SIG-M5 treated with dmso at 0.1 percent for 504 hours (cell line): ENCODE data around the gene GDA.

Experiments used
- DNase-seq: peaks from one replicate; lab custom pipeline; 2025; ENCODE audit not compliant: unreplicated experiment; lab: John Stamatoyannopoulos, UW

Gene GDA

DNA sequence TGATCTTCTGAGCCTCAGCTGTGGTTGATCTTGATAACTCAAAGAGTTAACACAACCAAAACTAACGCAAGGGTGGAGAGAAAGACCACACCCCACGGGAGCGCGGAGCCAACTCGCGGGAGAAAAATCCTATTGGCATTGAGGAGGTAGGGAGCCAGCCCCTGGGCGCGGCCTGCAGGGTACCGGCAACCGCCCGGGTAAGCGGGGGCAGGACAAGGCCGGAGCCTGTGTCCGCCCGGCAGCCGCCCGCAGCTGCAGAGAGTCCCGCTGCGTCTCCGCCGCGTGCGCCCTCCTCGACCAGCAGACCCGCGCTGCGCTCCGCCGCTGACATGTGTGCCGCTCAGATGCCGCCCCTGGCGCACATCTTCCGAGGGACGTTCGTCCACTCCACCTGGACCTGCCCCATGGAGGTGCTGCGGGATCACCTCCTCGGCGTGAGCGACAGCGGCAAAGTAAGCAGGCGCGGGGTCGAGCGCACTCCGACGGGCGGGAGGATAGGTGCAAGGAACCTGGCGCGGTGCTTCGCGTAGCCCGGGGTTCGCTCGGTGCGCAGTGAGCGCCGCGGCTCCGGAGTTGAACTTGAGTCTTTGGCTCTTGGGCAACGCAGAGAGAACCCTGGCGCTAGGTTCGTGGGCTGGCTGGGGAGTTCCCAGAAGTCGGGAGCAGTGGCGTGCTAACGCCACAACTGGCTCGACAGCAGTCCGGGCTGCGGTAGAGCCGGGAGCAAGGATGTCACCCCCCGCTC lies at the start of gene GDA:
TSS of gene GDA (plus strand) at position 210 of the 745 bp plus-strand sequence. CDS start at position 330, 120 bp downstream.
- no peak for DNase-seq

DNA sequence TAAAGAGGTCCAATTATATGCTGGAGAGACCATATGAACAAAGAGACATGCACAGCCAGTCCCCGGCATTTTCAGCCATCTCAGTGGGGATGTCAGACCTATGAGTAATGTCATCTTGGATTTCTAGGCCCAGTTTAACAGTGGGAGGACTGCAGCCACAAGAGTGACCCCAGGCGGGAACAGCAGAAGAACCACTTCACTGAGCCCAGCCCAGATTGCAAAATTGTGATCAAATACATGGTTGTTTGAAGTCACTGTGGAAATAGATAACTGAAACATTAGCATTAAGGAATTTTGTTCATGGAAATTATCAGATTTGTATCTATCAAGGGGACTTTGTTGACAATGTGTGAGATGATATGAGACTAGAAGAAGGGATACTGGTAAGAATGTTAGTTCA lies 46.7 kb upstream of the GDA start:
- DNase-seq: no peak

DNA sequence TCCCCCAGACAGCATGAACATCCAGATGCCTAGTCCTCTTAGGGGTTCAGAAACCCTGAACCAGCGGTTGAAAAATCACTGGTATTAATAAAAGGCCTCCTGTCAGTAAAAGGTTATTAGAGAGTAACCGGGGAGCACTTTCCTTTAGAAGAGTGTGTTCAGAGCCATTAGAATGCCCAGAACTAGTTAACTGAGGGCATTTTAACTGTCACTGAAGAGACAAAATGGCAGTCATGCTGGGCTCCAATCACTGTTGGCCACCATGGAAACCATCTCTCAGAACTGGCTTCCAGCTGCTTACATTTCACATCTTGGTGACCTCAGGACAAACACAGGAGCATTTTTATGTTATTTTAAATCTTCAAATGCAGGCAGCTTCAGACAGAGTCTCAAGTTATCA lies 36.2 kb upstream of the GDA start:
- DNase-seq: no peak

DNA sequence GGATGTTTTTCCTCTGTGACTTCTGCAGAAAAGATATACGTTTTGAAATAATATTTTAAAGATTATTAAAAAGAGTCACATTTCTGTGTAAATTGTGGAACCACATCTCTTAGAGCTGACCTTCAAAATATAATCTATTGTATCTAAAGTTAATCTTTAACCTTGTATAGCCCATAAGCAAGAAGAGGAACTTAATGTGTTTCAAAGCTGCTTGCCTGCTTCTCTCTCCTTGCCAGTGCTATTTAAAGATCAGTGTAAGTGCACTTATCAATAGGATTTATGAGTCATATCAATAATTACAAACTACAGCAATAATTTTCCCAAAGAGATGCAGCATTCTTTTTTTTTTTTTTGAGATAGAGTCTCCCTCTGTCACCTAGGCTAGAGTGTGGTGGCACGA lies 29.4 kb upstream of the GDA start:
- DNase-seq: no peak

DNA sequence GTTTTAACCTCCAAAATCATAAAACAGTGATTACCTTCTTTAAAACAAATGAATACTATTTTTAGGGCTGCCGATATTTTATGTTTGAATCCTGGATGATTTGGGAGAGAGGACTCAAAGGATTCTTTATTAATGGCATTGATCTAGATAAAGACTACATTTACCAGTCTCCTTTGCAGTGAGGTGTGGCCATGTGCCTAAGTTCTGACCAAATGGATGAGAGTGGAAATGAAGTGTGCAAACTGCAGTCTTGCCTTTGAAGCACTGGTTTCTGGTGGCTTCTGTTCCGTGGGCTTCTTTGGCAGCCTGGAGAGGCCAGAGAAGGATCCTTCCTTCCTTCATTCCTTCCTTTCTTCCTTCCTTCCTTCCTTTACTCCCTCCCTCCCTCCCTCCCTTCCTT lies 24.3 kb upstream of the GDA start:
- DNase-seq: no peak

DNA sequence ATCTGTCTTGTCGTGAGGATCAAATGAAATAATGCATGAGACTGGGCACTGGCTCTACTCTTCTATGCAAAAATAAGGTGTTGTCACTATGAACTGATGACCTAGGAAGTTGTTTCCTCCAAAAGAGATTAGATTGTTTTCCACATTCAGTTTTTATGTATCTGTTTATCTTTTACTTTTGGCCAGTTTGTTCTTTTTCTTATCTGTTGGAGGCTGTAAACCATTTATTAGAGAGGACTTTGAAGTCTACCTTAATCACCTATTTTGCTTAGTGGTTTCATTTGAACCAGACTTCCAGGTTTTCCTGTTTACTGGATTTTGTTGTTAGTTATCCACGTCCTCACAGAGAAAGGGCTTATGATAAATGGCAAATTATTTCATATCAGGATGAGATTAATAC lies 21.5 kb upstream of the GDA start:
- no peak for DNase-seq

DNA sequence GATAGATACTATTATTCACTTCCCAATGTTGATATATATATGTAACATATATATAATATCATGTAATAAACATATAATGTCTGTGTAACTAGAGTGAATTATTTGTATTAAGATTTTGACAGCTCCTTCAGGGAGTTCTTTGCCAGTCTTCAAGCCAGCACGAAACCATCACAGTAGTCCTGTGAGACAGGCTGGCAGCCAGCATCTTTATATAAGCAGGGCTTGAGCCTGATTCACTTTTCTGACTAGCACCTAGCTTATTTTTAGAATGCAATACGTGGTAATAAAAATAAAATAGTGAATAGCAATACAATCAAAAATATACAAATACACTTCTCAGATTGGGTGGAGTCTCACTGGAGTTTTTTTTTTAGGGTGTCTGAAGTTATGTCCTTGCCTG lies 20.7 kb upstream of the GDA start:
- no peak for DNase-seq

DNA sequence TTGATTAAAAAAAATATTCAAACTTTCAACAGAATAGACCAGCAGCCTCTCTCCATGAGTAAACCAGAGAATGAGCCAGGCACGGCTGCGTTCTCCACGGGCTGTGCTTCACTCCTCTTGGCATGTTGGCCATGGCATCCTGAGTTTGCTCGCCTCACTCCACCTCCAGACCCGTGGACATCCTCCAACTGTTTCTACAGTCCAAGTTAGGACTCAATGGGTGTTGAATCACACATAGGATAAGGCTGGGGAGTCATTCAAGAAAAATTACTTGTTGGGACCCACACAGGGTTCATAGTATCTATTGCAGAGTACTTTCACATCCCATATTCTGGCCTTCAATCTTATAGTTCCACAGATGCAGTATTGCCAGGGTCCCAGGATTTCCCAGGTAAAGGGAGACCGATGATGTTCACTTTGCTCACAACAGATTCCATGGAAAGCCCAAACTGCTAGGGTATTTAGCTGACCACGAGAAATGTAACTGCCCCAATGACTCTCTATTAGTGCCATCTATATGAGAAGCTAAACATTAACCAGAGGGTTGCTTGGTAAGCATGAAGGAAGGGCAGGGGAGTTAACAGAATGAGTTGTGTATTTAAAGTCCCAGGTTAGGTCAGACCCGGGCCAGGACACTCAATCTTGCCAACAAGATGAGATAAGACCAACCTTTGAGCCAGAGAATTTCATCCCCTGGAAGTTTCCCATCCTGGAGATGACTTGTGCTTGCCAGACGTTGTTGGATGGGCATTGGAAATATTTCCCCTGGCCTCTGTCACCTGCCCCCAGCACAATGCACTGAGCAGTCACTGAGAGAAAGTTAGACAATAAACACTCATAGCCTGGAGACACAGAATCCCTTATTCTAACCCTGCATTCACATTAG lies 19.7 kb upstream of the GDA start:
- no peak for DNase-seq

DNA sequence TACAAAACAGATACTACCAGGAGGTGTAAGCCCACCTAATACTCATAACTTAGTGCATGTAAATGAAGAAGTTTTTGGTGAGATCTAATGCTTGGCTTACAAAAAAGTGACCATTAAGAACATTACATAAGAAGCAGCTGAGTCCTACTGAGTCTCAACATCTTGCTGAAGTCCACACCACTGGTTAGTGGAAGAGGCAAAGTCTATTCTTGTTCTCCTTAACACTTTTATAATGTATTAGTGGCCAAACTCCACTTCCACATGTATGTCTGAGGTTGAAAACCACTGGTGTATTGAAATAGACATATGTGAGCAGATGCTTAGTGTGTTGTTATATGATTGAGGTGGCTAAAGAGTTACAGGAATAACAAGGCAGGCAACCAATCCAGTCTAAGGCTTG lies 18.9 kb upstream of the GDA start:
- DNase-seq: no peak

DNA sequence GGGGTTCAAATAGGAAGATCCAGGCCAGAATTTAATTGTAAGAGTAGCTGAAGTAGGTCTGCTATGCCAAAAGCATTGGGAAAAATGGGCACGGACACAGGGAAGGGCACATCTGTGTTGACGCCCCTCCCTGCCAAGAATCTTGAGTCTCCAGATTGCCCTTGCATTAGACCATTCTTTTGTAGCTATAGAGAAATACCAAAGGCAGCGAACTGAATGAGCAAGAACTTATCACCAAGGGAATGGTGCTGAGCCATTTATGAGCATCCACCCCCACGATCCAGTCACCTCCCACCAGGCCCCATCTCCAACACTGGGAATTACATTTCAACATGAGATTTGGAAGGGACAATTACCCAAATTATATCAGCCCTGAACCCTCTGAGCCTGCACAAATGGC lies 18.0 kb upstream of the GDA start:
- no peak for DNase-seq

DNA sequence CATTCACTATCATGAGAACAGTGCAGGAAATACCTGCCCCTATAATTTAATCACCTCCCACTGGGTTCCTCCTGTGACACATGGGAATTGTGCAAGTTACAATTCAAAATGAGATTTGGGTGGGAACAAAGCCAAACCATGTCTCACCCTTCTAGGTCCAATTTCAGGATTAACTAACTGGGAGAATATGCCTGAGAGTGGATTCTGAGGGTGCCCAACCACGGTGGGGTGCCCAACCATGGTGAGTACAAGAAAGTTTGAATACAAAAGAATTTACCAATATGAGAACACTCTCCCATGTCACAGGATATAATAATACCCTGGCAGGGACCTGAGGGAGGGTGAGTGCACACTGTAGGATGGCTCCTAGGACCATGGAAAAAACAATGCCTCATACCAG lies 17.2 kb upstream of the GDA start:
- no peak for DNase-seq

DNA sequence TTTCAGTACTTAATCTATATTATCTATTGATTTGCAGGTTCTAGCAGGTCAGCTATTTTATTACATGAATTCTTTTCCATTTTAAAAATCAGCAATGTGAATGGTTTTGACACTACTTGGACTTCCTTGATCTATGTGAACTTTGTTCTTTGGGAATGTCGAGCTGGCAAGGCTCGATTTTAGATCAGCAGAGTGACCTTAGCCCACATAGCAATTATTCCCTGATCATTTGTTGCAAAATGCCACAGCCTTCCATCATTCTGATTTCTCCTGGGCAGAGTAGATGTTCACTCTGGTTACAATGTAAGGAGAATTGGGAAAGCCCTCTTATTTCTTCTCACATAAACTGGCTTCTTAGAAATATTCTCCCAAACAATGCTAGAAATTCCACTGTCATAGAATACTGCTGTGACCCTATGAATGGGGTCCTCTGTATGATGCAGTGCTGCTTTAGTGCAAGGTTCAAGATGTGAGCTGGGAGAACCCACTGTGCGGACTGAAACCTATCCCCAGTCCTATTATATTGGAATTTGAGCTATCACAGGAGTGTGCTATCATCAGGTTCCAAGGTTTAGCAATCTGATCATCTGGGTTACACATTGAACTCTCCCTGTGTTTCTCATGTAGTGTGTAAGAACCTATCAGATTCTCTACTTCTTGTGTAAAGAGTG lies 15.7 kb upstream of the GDA start:
- no peak for DNase-seq

DNA sequence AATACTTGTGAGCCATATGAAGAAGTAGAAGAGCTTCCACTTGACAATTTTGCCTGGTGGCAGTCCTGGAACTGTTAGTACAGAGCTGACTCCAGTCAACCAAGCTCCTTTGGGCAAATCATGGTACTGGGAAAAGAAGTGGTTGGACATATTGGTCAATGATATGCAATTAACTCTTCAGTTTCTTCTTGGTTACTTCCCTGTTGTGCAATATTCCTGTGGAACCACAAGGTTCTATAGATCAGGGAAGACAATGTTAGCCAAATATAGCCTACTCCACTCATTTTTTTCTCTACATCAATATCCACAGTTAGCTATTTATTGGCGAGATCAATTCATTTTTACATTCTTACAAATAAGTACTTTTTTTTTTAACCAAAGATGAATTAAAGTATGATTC lies 14.4 kb upstream of the GDA start:
- peak; percentile 3 for DNase-seq

DNA sequence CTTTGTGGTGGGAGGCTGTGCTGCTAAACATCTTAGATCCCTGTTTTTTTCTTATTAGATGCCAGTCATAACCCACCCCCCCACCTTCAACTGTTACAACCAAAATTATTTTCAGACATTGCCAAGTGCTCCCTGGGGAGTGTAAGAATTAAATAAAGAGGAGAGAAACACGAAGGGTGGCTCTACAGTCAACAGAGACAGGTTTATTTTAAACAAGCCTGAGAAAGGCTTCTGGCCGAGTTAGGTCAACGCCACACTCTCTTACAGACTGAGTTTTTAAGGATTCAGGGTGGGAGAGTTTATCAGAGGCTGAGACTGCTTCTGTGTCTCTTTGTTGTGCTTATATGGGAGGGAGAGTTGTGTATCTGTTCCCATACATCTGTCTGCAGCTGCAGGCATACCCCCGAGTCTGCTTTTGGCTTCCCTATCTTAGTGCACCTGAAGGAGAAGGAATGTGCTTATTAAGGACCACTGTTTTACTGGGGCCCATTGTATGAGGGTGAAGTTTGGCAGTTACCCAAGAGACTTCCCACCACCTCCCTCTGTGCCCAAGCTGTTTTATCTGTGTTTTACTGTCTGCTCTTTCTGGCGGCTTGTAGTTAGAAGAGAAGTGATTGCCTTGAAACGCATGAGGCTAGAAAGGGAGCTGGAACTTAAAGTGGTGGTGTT lies 11.4 kb upstream of the GDA start:
- DNase-seq: no peak

DNA sequence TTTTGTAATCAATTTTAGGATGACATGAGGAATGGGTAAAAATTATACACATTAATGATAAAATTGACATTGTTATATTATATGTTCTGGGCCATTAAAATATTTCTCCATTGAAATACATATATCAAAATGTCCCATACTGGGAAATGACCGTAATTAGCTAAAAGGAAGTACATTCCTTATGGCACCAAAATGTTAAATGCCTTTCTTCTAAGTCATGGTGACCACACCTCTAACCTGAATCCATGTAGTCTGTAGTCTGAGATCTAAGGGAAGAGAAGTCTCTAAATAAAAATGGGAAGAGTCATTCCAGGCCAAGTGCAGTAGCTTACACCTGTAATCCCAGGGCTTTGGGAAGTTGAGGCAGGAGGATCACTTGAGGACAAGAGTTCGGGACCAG lies 10.0 kb upstream of the GDA start:
- DNase-seq: no peak

DNA sequence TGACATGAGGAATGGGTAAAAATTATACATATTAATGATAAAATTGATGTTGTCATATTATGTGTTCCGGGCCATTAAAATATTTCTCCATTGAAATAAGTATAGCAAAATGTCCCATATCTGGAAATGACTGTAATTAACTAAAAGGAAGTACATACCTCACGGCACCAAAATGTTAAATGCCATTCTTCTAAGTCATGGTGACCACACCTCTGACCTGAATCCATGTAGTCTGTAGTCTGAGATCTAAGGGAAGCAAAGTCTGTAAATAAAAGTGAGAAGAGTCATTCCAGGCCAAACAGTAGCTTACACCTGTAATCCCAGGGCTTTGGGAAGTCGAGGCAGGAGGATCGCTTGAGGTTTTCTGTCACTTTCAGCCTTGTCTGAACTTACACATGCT lies 8.7 kb upstream of the GDA start:
- no peak for DNase-seq

DNA sequence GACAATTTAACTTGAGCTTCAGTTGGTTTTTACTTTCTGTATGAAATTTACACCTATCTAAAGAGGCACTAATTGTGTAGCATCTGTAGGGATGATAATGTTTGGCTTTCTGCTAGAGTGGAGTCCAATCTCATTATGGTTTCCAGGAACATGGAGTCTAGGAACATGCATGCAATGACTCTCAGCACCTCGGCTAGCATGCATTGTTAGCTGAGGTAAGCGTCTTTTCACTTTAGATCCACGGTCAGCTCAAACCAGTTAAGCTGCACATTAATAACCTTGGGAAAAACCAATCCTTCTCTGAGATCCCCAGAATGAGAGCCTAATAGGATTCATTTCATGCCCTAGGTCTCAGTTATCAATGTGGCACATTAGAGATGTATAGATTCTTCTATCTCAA lies 7.8 kb upstream of the GDA start:
- DNase-seq: no peak

DNA sequence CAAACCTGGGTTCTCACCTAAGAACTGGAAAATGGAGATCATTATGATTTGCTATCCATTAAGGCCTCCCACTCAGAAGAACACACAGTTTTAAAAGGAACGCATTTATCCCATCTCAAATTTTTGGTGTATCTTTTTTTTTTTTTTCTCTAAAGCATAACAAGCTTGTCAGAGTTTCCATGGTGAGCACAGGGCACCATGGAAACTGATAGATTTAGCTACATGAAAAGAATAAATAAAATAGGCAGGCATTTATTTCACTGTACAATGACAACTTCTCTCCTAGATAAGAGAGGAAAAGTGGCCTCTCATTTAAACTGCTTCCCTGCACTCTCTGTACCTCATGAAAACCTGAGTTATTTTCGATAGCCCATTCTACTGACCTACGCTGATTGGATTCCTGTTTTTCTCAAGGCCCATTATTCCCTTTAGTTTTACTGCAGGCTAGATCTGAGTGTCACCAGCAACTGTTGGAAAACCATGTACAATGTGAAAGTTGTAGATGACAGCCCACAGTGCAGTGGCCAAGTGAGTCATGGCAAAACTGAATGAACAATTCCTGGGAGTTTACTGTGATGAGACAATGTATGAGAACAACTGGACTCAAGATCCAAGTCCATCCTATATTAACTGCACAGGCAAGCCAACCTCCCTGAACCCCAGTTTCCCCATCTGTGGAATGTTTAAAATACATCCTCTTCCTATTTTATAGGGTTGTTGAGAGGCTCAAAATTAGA lies 4.3 kb upstream of the GDA start:
- DNase-seq: no peak

DNA sequence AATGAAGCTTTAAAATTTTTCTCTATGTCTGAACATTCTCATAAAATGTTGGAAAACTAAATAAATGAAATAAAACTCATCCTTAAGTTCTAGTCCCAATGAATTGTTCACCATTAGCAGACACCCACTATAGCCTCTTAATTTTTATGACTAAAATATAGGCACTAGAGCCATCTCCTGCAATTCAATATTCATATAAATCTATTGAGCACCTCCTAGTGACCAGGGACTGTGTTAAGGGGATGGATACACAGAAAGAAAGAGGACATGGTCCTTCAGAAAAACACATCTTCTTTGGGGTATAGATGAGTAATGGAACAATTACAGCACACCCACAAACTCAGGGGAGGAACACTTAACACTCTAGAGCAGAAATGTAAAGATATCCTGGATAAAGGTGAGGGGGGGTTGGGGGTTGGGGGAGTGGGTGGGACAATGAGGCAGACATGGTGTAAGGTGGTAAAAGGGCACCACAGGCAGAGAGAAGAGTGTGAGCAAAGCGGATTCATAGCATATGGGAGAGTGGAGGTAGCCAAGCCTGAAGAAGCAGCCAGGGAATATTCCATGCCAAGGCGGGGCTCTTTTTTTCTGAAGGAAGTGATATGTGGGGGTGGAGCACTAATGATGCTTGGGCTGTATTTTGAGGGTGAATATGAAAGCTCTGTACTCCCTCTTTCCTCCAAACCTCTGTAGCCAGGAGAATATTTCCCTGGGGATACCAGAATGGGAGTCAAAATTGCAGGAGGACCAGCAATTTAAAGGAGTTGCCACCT lies 3.3 kb upstream of the GDA start:
- no peak for DNase-seq

DNA sequence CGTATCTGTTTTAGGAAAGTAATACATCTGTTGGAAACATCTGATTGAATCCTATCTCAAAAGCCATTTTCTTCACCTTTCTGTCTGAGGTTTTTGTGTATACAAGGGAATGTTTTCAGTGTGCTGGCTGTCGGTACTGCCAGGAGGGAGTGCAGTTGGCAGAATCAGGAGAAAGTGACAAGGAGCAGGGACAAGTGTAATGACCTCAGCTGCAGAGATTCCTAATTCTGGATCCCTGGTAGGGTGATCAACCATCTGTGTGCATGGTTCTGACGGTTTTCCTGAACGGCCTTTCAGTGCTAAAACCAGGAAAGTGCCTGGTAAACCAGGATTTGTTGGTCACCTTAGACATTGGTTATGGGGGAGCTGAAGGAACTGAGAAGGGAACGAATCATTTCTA lies 1.6 kb upstream of the GDA start:
- no peak for DNase-seq
